Measurements from ENCODE around the gene RAB11A.

- TF ChIP-seq REST (IDR thresholded peaks at IDR 0.05; ENCODE audit: insufficient read depth in 1 of 2, low read depth in 2 of 2, low read length in 1 of 2) (no peak), TCF7L2 (IDR thresholded peaks at IDR 0.05; ENCODE audit: low read depth, low read length) (no peak)
These were observed 71.3 kb downstream of the RAB11A start for GRCh38 chr15:65940618-65940909.

Measured in Panc1 (cell line).